ENCODE measurements around the gene TOB1. TPM values are rescaled to one million over a fixed set of nuclear protein-coding genes. Genes with fewer than 3 reads are reported as not detected.

TOB1 gene
- total RNA-seq, 1 experiment from 2014 or later: 114 TPM

DNA sequence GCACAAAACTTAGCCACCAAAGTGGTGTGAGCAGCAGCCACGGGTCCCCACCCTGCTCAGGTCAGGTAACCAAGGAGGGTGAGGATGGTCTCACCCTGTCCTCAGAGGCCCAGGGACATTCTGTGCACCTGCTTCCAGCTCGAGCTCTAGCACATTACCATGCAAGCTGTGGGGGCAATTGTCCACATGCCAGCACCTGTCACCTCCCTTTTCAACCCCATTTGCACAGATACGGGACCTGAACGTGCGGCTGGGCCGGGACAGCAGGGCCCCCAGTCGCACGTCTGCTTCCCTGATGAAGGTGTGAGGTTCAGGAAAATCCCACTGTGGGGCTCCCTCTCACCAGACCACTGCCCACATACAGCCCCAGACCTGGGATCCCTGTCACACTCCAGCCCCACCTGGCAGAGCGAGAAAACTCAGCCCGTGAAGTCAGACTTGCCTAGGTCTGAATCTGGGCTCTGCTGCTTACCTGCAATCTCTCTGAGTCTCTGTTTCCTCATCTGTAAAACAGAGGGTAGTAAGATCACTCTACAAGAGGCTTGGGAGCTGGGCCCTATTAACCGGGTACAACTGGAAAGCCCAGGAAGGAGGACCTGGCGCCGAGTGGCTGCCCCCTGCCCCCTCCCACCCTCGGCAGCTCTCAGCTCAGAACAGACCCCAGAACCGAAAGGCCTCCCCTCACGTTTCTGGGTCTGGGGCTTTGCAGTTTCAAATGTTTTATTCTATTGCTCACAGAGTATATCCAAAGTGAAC is 22.8 kb downstream of the TOB1 start:
- no TSS peak for BruUV-seq (replicated peaks)
- no peak overlapping the region for H3K4me3 Mint-ChIP-seq (ENCODE audit: unreplicated experiment)
- no peaks in the 10 kb centered on the region for H3K9me3 ChIP-seq
- H3K27me3 ChIP-seq (replicated peaks; ENCODE audit: control insufficient read depth, insufficient read depth, low read length): no peaks in the 10 kb centered on the region
- H3K4me1 Mint-ChIP-seq (ENCODE audit: low read depth, unreplicated experiment): peaks cover 10% of the 10 kb centered on the region
- DNase-seq: peak in 1 of 2 experiments; percentile 41
- peaks cover 23% of the 10 kb centered on the region for H3K4me1 ChIP-seq
- H3K4me3 ChIP-seq (ENCODE audit: low read depth, low read length): no peak overlapping the region
- POLR2A ChIA-PET: no interaction called here
- TF ChIP-seq, protein P1, sequence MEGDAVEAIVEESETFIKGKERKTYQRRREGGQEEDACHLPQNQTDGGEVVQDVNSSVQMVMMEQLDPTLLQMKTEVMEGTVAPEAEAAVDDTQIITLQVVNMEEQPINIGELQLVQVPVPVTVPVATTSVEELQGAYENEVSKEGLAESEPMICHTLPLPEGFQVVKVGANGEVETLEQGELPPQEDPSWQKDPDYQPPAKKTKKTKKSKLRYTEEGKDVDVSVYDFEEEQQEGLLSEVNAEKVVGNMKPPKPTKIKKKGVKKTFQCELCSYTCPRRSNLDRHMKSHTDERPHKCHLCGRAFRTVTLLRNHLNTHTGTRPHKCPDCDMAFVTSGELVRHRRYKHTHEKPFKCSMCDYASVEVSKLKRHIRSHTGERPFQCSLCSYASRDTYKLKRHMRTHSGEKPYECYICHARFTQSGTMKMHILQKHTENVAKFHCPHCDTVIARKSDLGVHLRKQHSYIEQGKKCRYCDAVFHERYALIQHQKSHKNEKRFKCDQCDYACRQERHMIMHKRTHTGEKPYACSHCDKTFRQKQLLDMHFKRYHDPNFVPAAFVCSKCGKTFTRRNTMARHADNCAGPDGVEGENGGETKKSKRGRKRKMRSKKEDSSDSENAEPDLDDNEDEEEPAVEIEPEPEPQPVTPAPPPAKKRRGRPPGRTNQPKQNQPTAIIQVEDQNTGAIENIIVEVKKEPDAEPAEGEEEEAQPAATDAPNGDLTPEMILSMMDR (IDR thresholded peaks at IDR 0.05; ENCODE audit: insufficient read depth in 1 of 2, low read depth in 1 of 2, low read length in 1 of 2, severe bottlenecking in 1 of 2, unreplicated experiment in 1 of 2): no peak
- no peaks in the 10 kb centered on the region for H3K36me3 ChIP-seq (ENCODE audit: control insufficient read depth, insufficient read depth, low read length)
- CTCF ChIA-PET: interaction anchor here (0.9 to 13.7 kb wide), 5 partner anchors 10 to 102 kb away, joined by 3 to 247 read pairs (median 3); no protein-coding TSS in a partner anchor
- H3K36me3 Mint-ChIP-seq (ENCODE audit: insufficient read depth, unreplicated experiment): no peaks in the 10 kb centered on the region
- H3K27me3 Mint-ChIP-seq (ENCODE audit: insufficient read depth, unreplicated experiment): no peaks in the 10 kb centered on the region
- intact Hi-C loops (cut with micrococcal nuclease; ENCODE audit: unreplicated experiment): loop anchor here (10.0 kb wide), 1 partner anchor 139 kb away; the partner anchor contains the start of gene ANKRD40
- no peaks in the 10 kb centered on the region for H3K9me3 Mint-ChIP-seq (ENCODE audit: unreplicated experiment)
- no peak overlapping the region for H3K27ac Mint-ChIP-seq (ENCODE audit: unreplicated experiment)

DNA sequence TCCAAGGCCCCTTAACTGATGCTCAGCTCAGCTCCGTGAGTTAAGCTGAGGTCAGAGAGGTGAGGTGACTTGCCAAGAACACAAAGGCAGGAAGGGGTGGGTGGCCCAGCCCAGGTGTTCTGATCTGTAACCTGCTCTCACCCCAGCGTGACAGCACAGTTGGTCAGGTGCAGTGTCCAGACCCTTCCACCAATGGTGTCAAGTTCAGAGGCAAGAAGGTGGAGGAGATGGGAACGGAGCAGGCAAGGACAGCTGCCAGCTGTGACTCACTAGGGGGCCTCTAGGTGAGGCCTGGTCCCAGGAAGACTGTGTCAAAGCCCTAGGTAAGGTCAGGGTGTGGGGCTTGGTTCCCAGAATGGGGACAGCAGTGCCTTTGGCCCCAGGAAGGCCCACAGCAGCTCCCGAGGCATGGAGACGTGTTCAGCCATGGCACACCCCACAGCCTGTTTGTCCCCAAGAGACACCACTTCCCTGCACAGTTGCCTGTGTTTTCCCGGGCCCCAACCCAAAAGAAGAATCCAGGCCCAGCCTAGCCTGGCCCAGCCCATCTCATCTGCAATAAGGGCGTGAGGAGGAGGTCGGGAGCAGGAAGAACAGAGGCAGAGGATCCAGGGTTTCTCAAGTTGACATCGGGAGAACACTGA is 23.5 kb downstream of the TOB1 start:
- H3K4me1 Mint-ChIP-seq (ENCODE audit: low read depth, unreplicated experiment): peaks cover 10% of the 10 kb centered on the region
- Histone ChIP-seq H3K36me3 (ENCODE audit: control insufficient read depth, insufficient read depth, low read length) (no peaks in the 10 kb centered on the region), H3K4me3 (ENCODE audit: low read depth, low read length) (no peak overlapping the region), H3K9me3 (no peaks in the 10 kb centered on the region), H3K27me3 (replicated peaks; ENCODE audit: control insufficient read depth, insufficient read depth, low read length) (no peaks in the 10 kb centered on the region), H3K4me1 (peaks cover 23% of the 10 kb centered on the region)
- H3K9me3 Mint-ChIP-seq (ENCODE audit: unreplicated experiment): no peaks in the 10 kb centered on the region
- intact Hi-C loops (cut with micrococcal nuclease; ENCODE audit: unreplicated experiment): loop anchor here (1.0 to 10.0 kb wide), 3 partner anchors 59 to 295 kb away; partner anchors contain the start of genes ANKRD40 and SPATA20
- ChIA-PET POLR2A (no interaction called here), CTCF (interaction anchor here (0.9 to 13.7 kb wide), 17 partner anchors 10 to 301 kb away, joined by 3 to 247 read pairs (median 4); no protein-coding TSS in a partner anchor)
- no peaks in the 10 kb centered on the region for H3K36me3 Mint-ChIP-seq (ENCODE audit: insufficient read depth, unreplicated experiment)
- no peak overlapping the region for H3K27ac Mint-ChIP-seq (ENCODE audit: unreplicated experiment)
- H3K4me3 Mint-ChIP-seq (ENCODE audit: unreplicated experiment): no peak overlapping the region
- TF ChIP-seq, protein P1 (IDR thresholded peaks at IDR 0.05; ENCODE audit: insufficient read depth in 1 of 2, low read depth in 1 of 2, low read length in 1 of 2, severe bottlenecking in 1 of 2, unreplicated experiment in 1 of 2): no peak
- BruUV-seq (replicated peaks): no TSS peak
- DNase-seq: peak in 1 of 2 experiments; percentile 46
- no peaks in the 10 kb centered on the region for H3K27me3 Mint-ChIP-seq (ENCODE audit: insufficient read depth, unreplicated experiment)

DNA sequence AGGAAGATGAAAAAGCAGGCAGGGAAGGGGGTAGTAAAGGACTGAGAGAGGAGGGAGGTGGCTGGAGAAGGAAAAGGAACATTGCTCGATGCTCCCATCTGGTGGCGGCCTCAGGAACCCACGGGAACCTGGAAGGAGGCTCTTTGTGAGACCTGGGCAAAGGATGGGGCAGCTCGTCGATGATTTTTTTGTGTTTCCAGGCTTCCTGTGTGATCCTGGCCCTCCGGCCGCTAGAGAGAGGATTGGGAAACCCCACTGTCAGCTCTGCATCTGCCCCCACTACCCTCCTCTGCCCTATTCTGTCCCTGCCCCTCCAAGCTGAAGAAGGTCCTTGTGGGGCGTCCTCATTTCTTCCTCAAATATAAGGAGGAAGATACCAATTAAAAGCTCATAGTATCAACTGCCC is 24.2 kb downstream of the TOB1 start:
- Mint-ChIP-seq H3K4me1 (ENCODE audit: low read depth, unreplicated experiment) (peaks cover 10% of the 10 kb centered on the region), H3K36me3 (ENCODE audit: insufficient read depth, unreplicated experiment) (no peaks in the 10 kb centered on the region), H3K9me3 (ENCODE audit: unreplicated experiment) (no peaks in the 10 kb centered on the region), H3K4me3 (ENCODE audit: unreplicated experiment) (no peak overlapping the region), H3K27ac (ENCODE audit: unreplicated experiment) (no peak overlapping the region), H3K27me3 (ENCODE audit: insufficient read depth, unreplicated experiment) (no peaks in the 10 kb centered on the region)
- intact Hi-C loops (cut with micrococcal nuclease; ENCODE audit: unreplicated experiment): loop anchor here (1.0 to 10.0 kb wide), 5 partner anchors 25 to 360 kb away; partner anchors contain the start of genes ANKRD40 and SPATA20
- H3K36me3 ChIP-seq (ENCODE audit: control insufficient read depth, insufficient read depth, low read length): no peaks in the 10 kb centered on the region
- CTCF ChIA-PET: interaction anchor here (0.8 to 13.7 kb wide), 17 partner anchors 9 to 300 kb away, joined by 3 to 247 read pairs (median 4); no protein-coding TSS in a partner anchor
- peaks cover 23% of the 10 kb centered on the region for H3K4me1 ChIP-seq
- no peak overlapping the region for H3K4me3 ChIP-seq (ENCODE audit: low read depth, low read length)
- TF ChIP-seq, protein P1 (IDR thresholded peaks at IDR 0.05; ENCODE audit: insufficient read depth in 1 of 2, low read depth in 1 of 2, low read length in 1 of 2, severe bottlenecking in 1 of 2, unreplicated experiment in 1 of 2): peak; percentile 98 to 99
- DNase-seq: peak; percentile 89 to 94
- POLR2A ChIA-PET: interaction anchor here (0.8 kb wide), 1 partner anchor 24 kb away, joined by 3 read pairs; the partner anchor contains the start of gene TOB1
- H3K27me3 ChIP-seq (replicated peaks; ENCODE audit: control insufficient read depth, insufficient read depth, low read length): no peaks in the 10 kb centered on the region
- H3K9me3 ChIP-seq: no peaks in the 10 kb centered on the region
- BruUV-seq (replicated peaks): no TSS peak

All from Caco-2 (cell line).